HAP-1 (cell line): ENCODE results near the gene TGFBR2.
A peak's percentile ranks its signal among the peaks of the same experiment; 100 is the strongest.

Source experiments
- DNase-seq, 2 experiments: peaks; one replicate each; pipeline ENCODE4 v3.0.0-alpha.2; 2016 to 2020; ENCODE audit warnings: low spot score in 2 of 2
- H3K27me3 ChIP-seq: fragments of 250-450 bp; sonication (Bioruptor Pico); 2 replicates; pipeline ENCODE4 v1.5.1; 2020; ENCODE audit warnings: low read depth, mild to moderate bottlenecking, moderate library complexity
- H3K36me3 ChIP-seq: fragments of 250-450 bp; sonication (Bioruptor Pico); replicated peaks from 2 replicates; pipeline ENCODE4 v1.5.1; 2020; ENCODE audit warnings: mild to moderate bottlenecking
- H3K4me1 ChIP-seq: fragments of 250-450 bp; sonication (Bioruptor Pico); 2 replicates; pipeline ENCODE4 v1.5.1; 2020; ENCODE audit warnings: mild to moderate bottlenecking
- H3K4me3 ChIP-seq: fragments of 250-450 bp; sonication (Bioruptor Pico); 2 replicates; pipeline ENCODE4 v1.5.1; 2020; ENCODE audit warnings: mild to moderate bottlenecking, moderate library complexity
- H3K9me3 ChIP-seq: fragments of 250-450 bp; sonication (Bioruptor Pico); 2 replicates; pipeline ENCODE4 v1.5.1; 2020; ENCODE audit warnings: mild to moderate bottlenecking, moderate library complexity
- in situ Hi-C: fragments of 300-500 bp; cut with MboI; formaldehyde crosslinking; loops from 3 replicates; pipeline ENCODE4 v1.14.3; 2020; ENCODE audit warnings: low sequenced_read_pairs, inconsistent platforms, mixed read lengths

TGFBR2 gene

GRCh38 chr3:30586806-30587486, 19.5 kb upstream of the TGFBR2 start:
- H3K4me1 ChIP-seq = no peaks in the 10 kb centered on the region
- no peak overlapping the region for H3K4me3 ChIP-seq
- no peaks in the 10 kb centered on the region for H3K36me3 ChIP-seq
- H3K27me3 ChIP-seq = no peaks in the 10 kb centered on the region
- in situ Hi-C loops = no loop called here
- no peaks in the 10 kb centered on the region for H3K9me3 ChIP-seq
- no peak for DNase-seq

- in situ Hi-C loops = no loop called here
- H3K27me3 ChIP-seq = no peaks in the 10 kb centered on the region
- H3K4me3 ChIP-seq = no peak overlapping the region
- no peaks in the 10 kb centered on the region for H3K4me1 ChIP-seq
- DNase-seq = no peak
- H3K36me3 ChIP-seq = no peaks in the 10 kb centered on the region
- H3K9me3 ChIP-seq = no peaks in the 10 kb centered on the region
Observed at GRCh38 chr3:30587904-30588303, 18.5 kb upstream of the TGFBR2 start.

DNA sequence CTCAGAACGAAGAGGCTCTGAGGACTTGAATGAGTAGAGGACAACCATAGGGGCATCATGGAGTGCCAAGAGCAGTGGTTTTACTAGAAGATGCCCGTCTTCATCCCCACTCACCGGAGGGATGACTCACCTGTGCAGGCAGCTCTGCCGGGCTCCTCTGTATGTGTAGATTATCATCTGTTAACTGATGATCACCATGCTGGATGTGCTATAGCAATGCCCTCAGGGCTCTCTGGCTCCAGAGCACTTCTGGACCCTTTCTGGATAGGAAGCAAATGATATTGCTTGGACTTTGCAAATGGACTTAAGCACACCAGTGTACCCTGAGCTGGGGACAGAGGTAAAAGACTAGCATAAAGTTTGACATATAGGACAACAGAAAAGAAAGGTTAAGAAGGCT, 10.2 kb upstream of the TGFBR2 start:
- Histone ChIP-seq H3K4me3 (no peak overlapping the region), H3K4me1 (peaks cover 12% of the 10 kb centered on the region), H3K36me3 (no peaks in the 10 kb centered on the region), H3K9me3 (no peaks in the 10 kb centered on the region), H3K27me3 (no peaks in the 10 kb centered on the region)
- in situ Hi-C loops = no loop called here
- no peak for DNase-seq

DNA sequence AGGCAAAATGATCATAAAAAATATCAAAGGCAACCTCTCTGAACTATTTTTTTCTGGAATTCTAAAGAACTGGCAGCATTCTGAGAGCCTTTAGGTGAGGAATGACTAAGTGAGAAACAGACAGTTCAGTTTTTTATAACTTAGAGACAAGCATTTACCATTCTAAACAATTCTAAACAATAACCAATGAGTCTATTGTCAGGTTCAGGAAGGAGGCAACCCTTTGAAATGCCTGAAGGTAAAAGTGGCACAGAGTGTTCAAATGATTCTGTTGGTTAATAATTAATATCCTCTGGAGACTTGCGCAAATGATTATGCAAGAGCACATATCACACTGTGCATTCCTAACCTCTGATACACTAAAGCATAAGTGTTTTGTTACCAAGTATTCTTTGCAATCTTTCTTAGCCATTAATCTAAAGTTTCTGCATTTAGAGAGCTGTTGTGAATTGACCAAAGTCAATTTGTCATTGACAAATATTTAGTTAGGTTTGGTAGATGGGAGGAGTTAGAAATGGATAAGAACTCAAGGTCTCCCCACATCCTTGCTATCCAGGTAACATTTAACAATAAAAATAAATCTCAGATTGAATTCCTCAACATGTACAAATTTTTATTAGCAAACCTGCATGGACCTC, 9.2 kb upstream of the TGFBR2 start:
- DNase-seq = no peak
- Histone ChIP-seq H3K36me3 (no peaks in the 10 kb centered on the region), H3K27me3 (no peaks in the 10 kb centered on the region), H3K4me3 (no peak overlapping the region), H3K4me1 (peaks cover 15% of the 10 kb centered on the region), H3K9me3 (no peaks in the 10 kb centered on the region)
- in situ Hi-C loops = no loop called here

DNA sequence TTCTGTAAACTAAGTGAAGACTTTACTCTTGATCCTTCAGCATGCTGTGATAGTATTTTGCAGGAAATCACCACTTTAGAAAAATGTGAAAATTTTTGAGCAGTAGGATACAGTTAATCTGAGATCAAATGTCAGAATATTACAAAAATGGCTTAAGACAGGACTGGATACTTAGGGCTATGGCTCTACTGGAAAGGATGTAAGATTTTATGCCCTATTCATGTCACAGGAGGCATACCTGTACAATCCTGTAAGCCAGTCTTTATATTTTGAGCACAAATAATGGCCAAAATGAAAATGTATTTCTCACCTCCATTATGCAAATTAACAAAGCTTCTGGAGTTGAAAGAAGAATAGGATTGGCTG, 8.6 kb upstream of the TGFBR2 start:
- in situ Hi-C loops = no loop called here
- Histone ChIP-seq H3K4me1 (peaks cover 20% of the 10 kb centered on the region), H3K4me3 (no peak overlapping the region), H3K27me3 (no peaks in the 10 kb centered on the region), H3K9me3 (no peaks in the 10 kb centered on the region), H3K36me3 (no peaks in the 10 kb centered on the region)
- no peak for DNase-seq

- no peaks in the 10 kb centered on the region for H3K27me3 ChIP-seq
- no peaks in the 10 kb centered on the region for H3K36me3 ChIP-seq
- no peaks in the 10 kb centered on the region for H3K9me3 ChIP-seq
- no peak overlapping the region for H3K4me3 ChIP-seq
- in situ Hi-C loops = no loop called here
- no peak for DNase-seq
- H3K4me1 ChIP-seq = peaks cover 25% of the 10 kb centered on the region
Observed at GRCh38 chr3:30598668-30599545, 7.5 kb upstream of the TGFBR2 start.

DNA sequence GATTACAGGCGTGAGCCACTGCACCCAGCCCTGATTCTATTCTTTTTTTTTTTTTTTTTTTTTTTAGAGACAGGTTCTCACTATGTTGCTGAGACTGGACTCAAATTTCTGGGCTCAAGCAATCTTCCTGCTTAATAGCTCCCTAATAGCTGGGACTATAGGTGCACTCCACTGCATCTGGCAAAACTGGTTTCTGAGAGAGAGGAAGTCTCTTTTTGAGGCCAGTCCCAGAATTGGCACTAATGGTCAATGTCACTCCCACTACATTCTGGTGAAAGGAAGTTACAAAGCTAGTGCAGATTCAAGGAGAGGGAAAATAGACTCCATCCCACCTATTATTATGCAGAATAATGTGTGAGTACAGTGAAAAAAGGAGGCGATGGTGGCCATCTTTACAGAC, 5.8 kb upstream of the TGFBR2 start:
- peaks cover 25% of the 10 kb centered on the region for H3K4me1 ChIP-seq
- in situ Hi-C loops = no loop called here
- DNase-seq = no peak

GRCh38 chr3:30602946-30603345, 3.5 kb upstream of the TGFBR2 start:
- DNase-seq = no peak
- Histone ChIP-seq H3K4me1 (peaks cover 20% of the 10 kb centered on the region), H3K27me3 (no peaks in the 10 kb centered on the region), H3K9me3 (no peaks in the 10 kb centered on the region), H3K36me3 (no peaks in the 10 kb centered on the region), H3K4me3 (no peak overlapping the region)
- in situ Hi-C loops = no loop called here

More for the DNA sequence above, 5.8 kb upstream of the TGFBR2 start:
- Histone ChIP-seq H3K9me3 (no peaks in the 10 kb centered on the region), H3K27me3 (no peaks in the 10 kb centered on the region), H3K36me3 (no peaks in the 10 kb centered on the region), H3K4me3 (no peak overlapping the region)

DNA sequence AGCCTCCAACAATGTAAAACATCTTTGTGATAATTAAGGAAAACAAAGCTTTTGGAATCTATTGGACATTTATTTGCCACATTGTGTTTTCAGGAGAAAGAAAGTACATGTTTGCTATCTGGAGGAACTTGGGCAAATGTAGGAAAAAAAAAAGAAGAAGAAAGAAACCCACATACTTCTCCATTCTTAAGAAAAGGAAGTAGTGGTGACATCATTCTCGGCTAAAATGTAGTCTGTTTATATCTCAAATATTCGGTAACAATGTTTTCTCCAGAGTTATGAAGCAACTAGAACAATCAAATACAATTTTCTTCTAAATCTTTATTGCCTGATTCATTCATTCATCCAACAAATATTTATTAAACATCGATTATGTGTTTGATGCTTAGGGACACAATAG, 2.3 kb upstream of the TGFBR2 start:
- Histone ChIP-seq H3K4me1 (peaks cover 20% of the 10 kb centered on the region), H3K9me3 (no peaks in the 10 kb centered on the region), H3K36me3 (no peaks in the 10 kb centered on the region), H3K4me3 (no peak overlapping the region), H3K27me3 (no peaks in the 10 kb centered on the region)
- in situ Hi-C loops = no loop called here
- DNase-seq = no peak

DNA sequence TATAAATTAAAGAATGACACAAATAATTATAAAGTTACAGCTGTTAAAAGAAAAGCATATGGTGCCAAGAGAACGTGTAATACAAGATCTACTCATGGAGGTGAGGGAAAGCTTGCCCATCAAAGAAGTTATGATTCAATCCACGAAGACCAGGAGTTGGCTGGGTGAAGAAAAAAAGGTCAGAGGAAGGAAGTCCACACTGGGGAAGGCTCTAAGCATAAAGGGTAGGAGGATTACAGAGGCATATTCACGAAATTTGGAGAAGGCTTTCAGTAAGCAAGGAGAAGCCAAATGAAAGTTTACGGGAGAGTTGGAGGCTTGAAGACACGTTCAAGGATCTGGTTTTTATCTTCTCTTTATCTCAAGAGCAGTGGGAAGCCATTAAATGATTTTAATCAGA, 1.8 kb upstream of the TGFBR2 start:
- H3K27me3 ChIP-seq = no peaks in the 10 kb centered on the region
- in situ Hi-C loops = no loop called here
- no peak for DNase-seq
- H3K4me3 ChIP-seq = no peak overlapping the region
- no peaks in the 10 kb centered on the region for H3K36me3 ChIP-seq
- no peaks in the 10 kb centered on the region for H3K9me3 ChIP-seq
- peaks cover 20% of the 10 kb centered on the region for H3K4me1 ChIP-seq

- H3K4me3 ChIP-seq = no peak overlapping the region
- no peak for DNase-seq
- no peaks in the 10 kb centered on the region for H3K9me3 ChIP-seq
- in situ Hi-C loops = no loop called here
- H3K4me1 ChIP-seq = peaks cover 20% of the 10 kb centered on the region
- no peaks in the 10 kb centered on the region for H3K27me3 ChIP-seq
- no peaks in the 10 kb centered on the region for H3K36me3 ChIP-seq
Observed at GRCh38 chr3:30605005-30605404, 1.4 kb upstream of the TGFBR2 start.

DNA sequence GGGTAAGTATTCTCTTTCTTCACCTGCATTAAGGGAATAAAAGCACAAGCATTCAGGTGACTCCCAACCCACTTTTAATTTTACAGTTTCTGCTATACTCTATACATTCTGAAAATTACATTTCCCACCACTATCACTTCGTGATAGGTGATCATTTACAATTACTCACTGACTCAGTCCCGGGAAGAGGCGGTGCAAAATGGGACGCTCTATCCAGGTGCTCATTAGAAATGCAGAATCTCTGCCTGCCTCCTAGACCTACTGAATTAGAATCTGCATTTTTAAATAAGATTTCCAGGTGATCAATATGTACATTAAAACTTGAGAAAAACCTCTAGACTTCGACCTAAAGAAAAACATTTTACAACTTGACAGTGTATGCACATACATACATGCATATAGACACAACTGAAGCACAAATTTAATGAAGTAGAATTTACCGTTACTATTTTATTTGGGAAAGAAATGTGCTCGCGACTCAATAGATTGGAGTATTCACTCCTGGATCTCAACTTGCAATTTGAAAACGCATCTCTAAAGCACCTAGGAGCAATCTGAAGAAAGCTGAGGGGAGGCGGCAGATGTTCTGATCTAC, 598 bp upstream of the TGFBR2 start:
- Histone ChIP-seq H3K36me3 (no peaks in the 10 kb centered on the region), H3K9me3 (no peaks in the 10 kb centered on the region), H3K4me1 (peaks cover 19% of the 10 kb centered on the region), H3K4me3 (peak overlapping the region; percentile 68), H3K27me3 (no peaks in the 10 kb centered on the region)
- in situ Hi-C loops = no loop called here
- no peak for DNase-seq

GRCh38 chr3:30607032-30607833, 832 bp downstream of the TGFBR2 start:
- H3K36me3 ChIP-seq = no peaks in the 10 kb centered on the region
- in situ Hi-C loops = no loop called here
- peak; percentile 25 to 64 for DNase-seq
- no peaks in the 10 kb centered on the region for H3K27me3 ChIP-seq
- H3K4me3 ChIP-seq = peak overlapping the region; percentile 68
- no peaks in the 10 kb centered on the region for H3K9me3 ChIP-seq
- peaks cover 14% of the 10 kb centered on the region for H3K4me1 ChIP-seq
